ENCODE results near the gene DMBX1.

- TF ChIP-seq CTCF (IDR thresholded peaks at IDR 0.05; ENCODE audit: low read depth, low read length, poor library complexity, severe bottlenecking): no peak
- TF ChIP-seq EZH2phosphoT487 (IDR thresholded peaks at IDR 0.05; ENCODE audit: borderline replicate concordance, low read length): no peak
These were observed 28.4 kb upstream of the DMBX1 start for GRCh38 chr1:46461017-46461808.
